Naive thymus-derived CD8-positive, alpha-beta T cell (primary cell): ENCODE results near the gene PRMT5. TPM values are rescaled to one million over a fixed set of nuclear protein-coding genes. Genes with fewer than 3 reads are reported as not detected.
A peak's percentile ranks its signal among the peaks of the same experiment; 100 is the strongest.

Experiments
- ATAC-seq, 2 donors: fragments of 150-1000 bp; cut with Tn5 transposase in 1 of 2; sonication (Bioruptor Pico), chemical (Tn5 transposase) in 1 of 2; 1 replicate in 1 of 2; 2 replicates in 1 of 2; pipeline ENCODE4 v1.10.0; 2021; ENCODE audit warnings: mild to moderate bottlenecking in 2 of 2, moderate library complexity in 2 of 2
- POLR2A ChIA-PET: fragments of 350-600 bp; sonication (Branson Sonifier 250); formaldehyde crosslinking; loops from one replicate; lab custom pipeline; 2021; ENCODE audit warnings: antibody characterized with exemption; lab: Charles Lee
- DNase-seq, 10 donors: peaks; one replicate each; pipeline versions ENCODE4 v3.0.0 to v3.0.0-alpha.2; 2020 to 2022
- H3K27ac Mint-ChIP-seq, 10 donors: one replicate each; pipeline ENCODE4 v1.8.0; 2020 to 2022; ENCODE audit warnings: mild to moderate bottlenecking in 10 of 10, mixed read lengths in 10 of 10, moderate library complexity in 4 of 10, inconsistent platforms in 1 of 10
- H3K27me3 Mint-ChIP-seq, 5 donors: one replicate each; pipeline ENCODE4 v1.8.0; 2021 to 2022; ENCODE audit warnings: mixed read lengths in 5 of 5
- H3K36me3 Mint-ChIP-seq, 3 donors: one replicate each; pipeline ENCODE4 v1.8.0; 2020 to 2022; ENCODE audit warnings: mixed read lengths in 3 of 3, mild to moderate bottlenecking in 2 of 3, inconsistent platforms in 1 of 3
- H3K4me1 Mint-ChIP-seq, 4 donors: one replicate each; pipeline ENCODE4 v1.8.0; 2021 to 2022; ENCODE audit warnings: mixed read lengths in 4 of 4
- H3K4me3 Mint-ChIP-seq, 10 donors: one replicate each; pipeline ENCODE4 v1.8.0; 2020 to 2022; ENCODE audit warnings: mild to moderate bottlenecking in 10 of 10, mixed read lengths in 10 of 10, moderate library complexity in 6 of 10, inconsistent platforms in 1 of 10
- H3K9me3 Mint-ChIP-seq, 9 donors: one replicate each; pipeline ENCODE4 v1.8.0; 2020 to 2022; ENCODE audit warnings: mixed read lengths in 9 of 9, mild to moderate bottlenecking in 3 of 9, inconsistent platforms in 1 of 9, moderate library complexity in 1 of 9
- polyA plus RNA-seq, 3 donors: library from polyadenylated mRNA; unstranded; fragments of 300-500 nt; fragmentation: Illumina TruSeq; gene quantifications; one replicate each; pipeline ENCODE4 v1.2.3, GENCODE V29; 2021
- total RNA-seq, 8 experiments: library from RNA in 2 of 8; stranded (reverse) in 2 of 8; gene quantifications; one replicate each; pipeline ENCODE4 v1.2.3 and lab custom pipeline; 2021 to 2026

PRMT5 gene
- total RNA-seq (10 to 100 TPM; 37.7 to 38.8 TPM), polyA plus RNA-seq (10 to 100 TPM; 42.4 to 67.3 (median 62.2) TPM), total RNA-seq (lab: John Stamatoyannopoulos, UW) (27.6 to 173 (median 39.8) reads per million in 6 experiments)

DNA sequence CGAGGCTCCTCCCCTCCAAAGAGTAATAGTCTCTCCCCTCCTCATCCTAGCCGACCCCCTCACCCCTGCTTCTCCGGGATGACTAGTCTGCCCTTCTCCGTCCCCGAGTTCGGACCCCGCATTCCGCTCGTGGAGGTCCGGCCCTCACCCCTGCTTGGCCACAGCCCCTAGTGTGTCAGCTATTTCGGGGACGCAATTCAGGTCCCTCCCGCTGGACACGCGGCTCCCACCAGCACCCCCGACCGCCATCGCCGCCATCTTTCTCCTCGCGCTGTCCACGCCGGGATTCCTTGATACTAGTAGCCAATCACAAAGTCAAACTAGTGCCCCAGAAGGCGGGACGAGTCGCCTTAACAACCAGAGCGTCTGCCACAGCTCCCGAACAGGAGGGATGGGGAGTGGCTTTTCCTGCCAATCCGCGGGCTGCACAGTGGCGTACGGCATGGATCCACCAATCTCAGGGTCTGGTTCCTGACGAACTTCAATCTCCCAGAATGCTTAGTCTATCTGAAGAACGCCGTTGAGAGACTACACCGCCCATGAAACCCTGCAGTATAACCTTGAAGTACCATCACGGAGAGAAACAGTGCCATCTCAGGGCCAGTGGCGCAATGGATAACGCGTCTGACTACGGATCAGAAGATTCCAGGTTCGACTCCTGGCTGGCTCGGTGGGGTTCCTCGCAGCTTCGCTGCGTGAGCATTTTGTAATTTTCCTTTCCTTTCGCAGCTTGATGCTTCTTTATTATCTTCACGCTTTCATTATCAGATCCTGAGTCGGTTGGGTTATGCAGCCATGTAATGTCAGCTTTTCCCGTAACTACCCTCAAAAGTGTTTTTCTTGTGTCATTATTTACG lies at the start of gene PRMT5:
Gene PRMT5 (minus strand): TSS at position 273 of the 857 bp plus-strand sequence. CDS start 15 bp downstream, at position 258.
- ATAC-seq (peak; percentile 96), DNase-seq (peak; percentile 89 to 99 (median 98))
- Mint-ChIP-seq H3K4me3 (no peak within 1 kb of the TSS), H3K27me3 (no peaks in the 10 kb centered on the region), H3K27ac (no peak within 1 kb of the TSS), H3K36me3 (peaks cover 0 to 26% (median 10%) of the 10 kb centered on the region in 3 donors), H3K4me1 (peaks cover 7 to 15% (median 11%) of the 10 kb centered on the region in 4 donors), H3K9me3 (no peaks in the 10 kb centered on the region)
- POLR2A ChIA-PET = interaction anchor here (0.6 to 3.7 kb wide), 17 partner anchors 11 to 1205 kb away, joined by 3 to 55 read pairs (median 4); partner anchors contain the start of genes AJUBA, HAUS4, LRP10 and PABPN1

DNA sequence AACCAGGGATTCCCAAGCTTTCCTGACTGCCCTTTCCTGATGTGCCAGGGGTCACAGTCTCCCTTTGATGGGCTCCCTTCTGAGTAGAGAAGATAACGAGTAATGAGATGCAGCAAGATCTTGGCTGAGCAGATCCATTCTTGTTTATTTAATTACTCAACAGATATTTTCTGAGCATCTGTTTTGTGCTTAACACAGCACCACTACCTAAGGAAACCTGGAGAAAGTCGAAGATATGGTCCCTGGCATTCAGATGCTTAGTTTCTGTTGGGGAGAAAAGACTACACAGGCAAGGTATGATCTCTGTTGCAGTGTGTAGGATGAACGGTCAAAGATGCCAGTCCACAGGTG lies 49.3 kb upstream of the PRMT5 start:
- DNase-seq (no peak), ATAC-seq (no peak)
- POLR2A ChIA-PET = no interaction called here
- Mint-ChIP-seq H3K27me3 (peaks cover 0 to 6% (median 0%) of the 10 kb centered on the region in 5 donors), H3K27ac (peak overlapping the region in 2 of 10 donors; percentile 1 to 28), H3K9me3 (no peaks in the 10 kb centered on the region), H3K36me3 (no peaks in the 10 kb centered on the region), H3K4me1 (peaks cover 3 to 9% (median 6%) of the 10 kb centered on the region in 4 donors), H3K4me3 (no peak overlapping the region)

DNA sequence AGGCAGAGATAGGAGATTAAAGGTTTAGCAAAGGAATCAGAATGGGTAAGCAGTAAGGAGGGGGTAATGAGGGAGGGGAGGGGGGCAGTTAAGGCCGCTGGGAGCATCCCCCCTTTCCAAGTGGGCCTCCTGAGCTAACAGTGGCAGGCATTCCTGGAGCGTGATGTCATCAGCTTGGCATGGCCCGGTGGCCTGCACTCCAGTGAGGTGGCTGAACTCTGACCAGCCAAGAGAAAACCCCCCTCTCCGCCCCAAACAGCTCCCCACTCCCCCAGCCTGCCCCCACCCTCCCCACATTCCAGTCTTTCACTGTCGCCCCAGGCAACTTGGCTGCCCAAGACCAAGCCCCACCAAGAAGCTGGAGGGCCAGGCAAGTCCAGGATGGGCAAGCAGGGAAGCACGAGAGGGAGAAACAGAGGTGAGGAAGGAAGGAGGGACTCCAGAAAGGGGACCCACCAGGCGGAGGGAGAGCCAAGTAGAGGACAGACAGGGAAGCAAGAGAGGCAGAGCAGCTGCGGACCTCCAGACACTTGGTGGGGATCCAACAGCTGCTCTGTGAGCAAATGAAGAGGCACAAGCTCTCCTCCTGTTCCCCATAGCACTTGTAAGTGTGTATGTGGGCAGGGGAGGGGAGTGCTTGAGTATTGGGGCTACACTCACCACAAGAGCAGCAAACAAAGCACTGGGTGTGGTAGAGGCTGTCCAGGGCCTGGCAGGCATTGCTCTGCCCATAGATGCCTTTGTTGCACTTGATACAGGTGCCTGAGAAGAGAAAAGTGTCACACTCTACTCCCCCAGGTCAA lies 48.7 kb upstream of the PRMT5 start:
- H3K27me3 Mint-ChIP-seq = peaks cover 0 to 6% (median 0%) of the 10 kb centered on the region in 5 donors
- H3K9me3 Mint-ChIP-seq = no peaks in the 10 kb centered on the region
- H3K27ac Mint-ChIP-seq = peak overlapping the region in 4 of 10 donors; percentile 1 to 28 (median 16)
- DNase-seq = no peak
- ATAC-seq = no peak
- POLR2A ChIA-PET = interaction anchor here (1.1 kb wide), 1 partner anchor 84 kb away, joined by 3 read pairs; no protein-coding TSS in a partner anchor
- peaks cover 3 to 9% (median 6%) of the 10 kb centered on the region in 4 donors for H3K4me1 Mint-ChIP-seq
- H3K36me3 Mint-ChIP-seq = no peaks in the 10 kb centered on the region
- H3K4me3 Mint-ChIP-seq = no peak overlapping the region

DNA sequence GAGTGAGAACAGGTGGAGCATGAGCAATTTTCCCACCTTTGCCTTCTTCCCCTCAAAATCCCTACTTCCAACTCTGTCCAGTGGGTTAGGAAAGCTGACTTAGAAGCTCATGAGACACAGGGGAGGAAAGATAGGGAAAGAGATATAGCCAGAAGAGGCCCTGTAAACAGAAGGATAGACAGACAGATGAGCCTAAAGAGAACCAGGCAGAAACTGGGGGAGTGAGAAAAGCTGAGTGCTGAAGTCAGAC lies 48.2 kb upstream of the PRMT5 start:
- POLR2A ChIA-PET = interaction anchor here (1.1 kb wide), 1 partner anchor 84 kb away, joined by 3 read pairs; no protein-coding TSS in a partner anchor
- Mint-ChIP-seq H3K4me1 (peaks cover 3 to 9% (median 6%) of the 10 kb centered on the region in 4 donors), H3K27me3 (peaks cover 0 to 6% (median 0%) of the 10 kb centered on the region in 5 donors), H3K9me3 (no peaks in the 10 kb centered on the region), H3K4me3 (no peak overlapping the region), H3K36me3 (no peaks in the 10 kb centered on the region), H3K27ac (peak overlapping the region in 1 of 10 donors; percentile 12)
- DNase-seq (no peak), ATAC-seq (no peak)

DNA sequence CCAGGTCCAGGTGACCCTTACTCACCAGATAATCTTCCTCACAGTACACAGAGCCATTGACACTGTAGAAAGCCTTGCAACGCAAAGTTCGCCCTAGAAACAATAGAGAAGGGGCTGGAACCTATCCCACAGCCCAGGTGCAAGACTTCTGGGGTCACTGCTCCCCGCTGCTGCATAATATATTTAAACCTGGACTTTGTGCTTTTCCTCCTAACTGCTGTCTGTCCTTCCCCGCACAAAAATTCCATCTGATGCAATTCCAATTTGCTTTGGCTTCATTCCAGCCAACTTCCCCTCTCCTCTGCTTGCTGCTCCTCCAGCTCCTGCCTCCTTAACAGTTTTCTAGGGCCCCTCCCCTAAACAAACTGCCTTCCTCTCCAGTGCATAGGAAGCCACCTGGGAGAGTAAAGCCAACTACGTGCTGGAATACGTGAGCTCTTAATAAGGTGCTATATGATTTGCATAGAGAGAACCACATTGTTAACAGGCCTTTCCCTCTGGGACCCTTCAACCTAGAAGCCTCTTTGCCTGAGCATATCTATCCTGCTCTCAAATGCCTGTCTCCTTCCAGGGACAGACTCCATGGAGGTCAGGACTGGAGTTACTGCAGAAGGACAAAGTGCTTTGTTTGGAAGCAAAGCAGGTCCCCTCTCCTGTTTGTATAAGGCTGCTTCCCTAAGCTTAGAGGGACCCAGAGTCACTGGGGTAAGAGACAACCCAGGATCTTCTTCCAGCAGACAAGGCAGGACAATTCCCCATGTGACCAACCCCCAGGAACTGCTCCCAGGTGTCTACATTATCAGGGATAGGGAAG lies 47.7 kb upstream of the PRMT5 start:
- peak overlapping the region in 3 of 10 donors; percentile 30 to 49 (median 41) for H3K27ac Mint-ChIP-seq
- no peaks in the 10 kb centered on the region for H3K9me3 Mint-ChIP-seq
- no peak for ATAC-seq
- DNase-seq = no peak
- peaks cover 3 to 9% (median 6%) of the 10 kb centered on the region in 4 donors for H3K4me1 Mint-ChIP-seq
- H3K4me3 Mint-ChIP-seq = peak overlapping the region in 1 of 10 donors; percentile 4
- H3K36me3 Mint-ChIP-seq = no peaks in the 10 kb centered on the region
- POLR2A ChIA-PET = interaction anchor here (1.1 to 1.2 kb wide), 2 partner anchors 30 to 85 kb away, joined by 3 read pairs; no protein-coding TSS in a partner anchor
- peaks cover 0 to 6% (median 0%) of the 10 kb centered on the region in 5 donors for H3K27me3 Mint-ChIP-seq

- peaks cover 0 to 2% (median 0%) of the 10 kb centered on the region in 5 donors for H3K27me3 Mint-ChIP-seq
- DNase-seq (no peak), ATAC-seq (no peak)
- H3K27ac Mint-ChIP-seq = no peak overlapping the region
- H3K4me1 Mint-ChIP-seq = no peaks in the 10 kb centered on the region
- H3K4me3 Mint-ChIP-seq = no peak overlapping the region
- no peaks in the 10 kb centered on the region for H3K9me3 Mint-ChIP-seq
- no peaks in the 10 kb centered on the region for H3K36me3 Mint-ChIP-seq
- POLR2A ChIA-PET = interaction anchor here (0.7 to 0.9 kb wide), 2 partner anchors 8 to 175 kb away, joined by 3 to 4 read pairs; partner anchors contain the start of gene AJUBA
These were observed 45.5 kb upstream of the PRMT5 start for GRCh38 chr14:22974530-22975313.

DNA sequence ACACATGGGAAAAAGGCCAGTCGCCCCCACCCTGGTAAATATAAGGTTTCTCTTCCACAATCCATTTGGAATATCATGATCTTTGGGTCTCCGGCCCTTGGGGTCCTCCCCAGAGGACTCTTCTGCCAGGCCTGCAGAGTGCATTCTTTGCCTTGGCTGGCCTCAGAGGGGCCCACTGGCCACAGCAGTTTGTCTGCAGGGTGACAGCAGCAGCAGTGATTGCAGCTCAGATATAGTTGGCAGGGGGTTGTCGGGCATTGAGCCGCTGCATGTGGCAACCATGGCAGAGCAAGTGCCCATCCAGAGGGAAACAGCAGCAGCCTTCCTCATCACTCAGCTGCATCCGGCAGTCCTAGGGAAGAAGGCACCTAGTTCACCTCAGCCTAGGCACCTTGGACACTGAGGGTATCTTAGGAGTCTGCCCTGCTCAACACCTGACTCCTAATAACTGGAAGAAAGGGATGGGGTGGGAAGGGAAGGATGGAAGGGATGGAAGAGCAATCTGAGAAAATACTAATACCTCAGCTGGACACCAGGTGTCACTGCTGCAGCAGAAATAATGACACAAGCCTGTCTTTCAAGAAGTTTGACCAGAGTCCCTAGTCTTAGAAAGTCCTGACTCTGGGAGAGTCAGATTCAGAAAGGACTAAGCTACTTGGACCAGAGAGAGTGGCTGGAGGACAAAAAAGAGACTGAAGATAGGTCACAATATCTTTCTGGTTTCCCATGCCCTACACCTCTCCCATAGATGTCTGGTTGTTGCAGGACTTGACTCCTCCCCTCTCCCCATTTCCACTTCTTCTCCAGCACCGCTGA lies 44.2 kb upstream of the PRMT5 start:
- H3K27ac Mint-ChIP-seq = peak overlapping the region in 1 of 10 donors; percentile 78
- H3K9me3 Mint-ChIP-seq = no peaks in the 10 kb centered on the region
- no peaks in the 10 kb centered on the region for H3K36me3 Mint-ChIP-seq
- peak in 1 of 2 donors; percentile 56 for ATAC-seq
- POLR2A ChIA-PET = interaction anchor here (1.6 to 2.5 kb wide), 3 partner anchors 9 to 84 kb away, joined by 5 to 12 read pairs (median 7); partner anchors contain the start of genes AJUBA and CDH24
- peaks cover 0 to 2% (median 0%) of the 10 kb centered on the region in 5 donors for H3K27me3 Mint-ChIP-seq
- H3K4me1 Mint-ChIP-seq = no peaks in the 10 kb centered on the region
- no peak overlapping the region for H3K4me3 Mint-ChIP-seq
- peak in 6 of 10 donors; percentile 23 to 54 (median 46) for DNase-seq

DNA sequence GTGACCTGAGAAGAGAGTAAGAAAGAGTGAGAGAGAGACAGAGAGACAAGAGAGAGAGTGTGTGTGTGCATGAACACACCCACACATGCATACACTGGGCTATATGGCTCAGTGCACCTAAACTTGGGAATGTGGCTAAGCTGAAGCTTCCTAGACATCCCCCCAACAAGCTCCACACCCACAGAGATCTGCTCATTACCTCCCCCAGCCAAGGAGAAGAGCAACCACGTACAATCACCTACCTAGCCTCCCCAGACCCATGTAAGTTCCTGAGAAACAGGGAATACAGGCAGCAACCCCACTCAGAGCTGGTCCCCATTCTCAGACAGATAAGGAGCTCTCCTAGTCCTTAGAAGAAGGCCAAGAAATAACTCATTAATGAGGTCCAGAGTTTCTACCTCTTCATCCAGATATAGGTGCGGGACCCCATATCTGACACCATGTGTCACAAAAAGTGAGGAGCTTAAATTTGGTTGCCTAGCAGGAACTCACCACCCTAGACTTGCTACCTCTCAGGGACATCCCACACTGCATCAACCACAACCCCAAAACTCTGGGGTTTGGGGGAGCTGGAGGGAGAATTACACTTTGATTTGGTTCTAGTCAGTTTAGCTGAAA lies 43.2 kb upstream of the PRMT5 start:
- H3K27me3 Mint-ChIP-seq = peaks cover 0 to 2% (median 0%) of the 10 kb centered on the region in 5 donors
- no peak overlapping the region for H3K4me3 Mint-ChIP-seq
- POLR2A ChIA-PET = interaction anchor here (0.6 to 2.5 kb wide), 6 partner anchors 10 to 118 kb away, joined by 3 to 12 read pairs (median 4); partner anchors contain the start of genes AJUBA and CDH24
- no peak for ATAC-seq
- H3K27ac Mint-ChIP-seq = no peak overlapping the region
- no peaks in the 10 kb centered on the region for H3K4me1 Mint-ChIP-seq
- DNase-seq = no peak
- H3K36me3 Mint-ChIP-seq = no peaks in the 10 kb centered on the region
- H3K9me3 Mint-ChIP-seq = no peaks in the 10 kb centered on the region

- POLR2A ChIA-PET = interaction anchor here (0.7 kb wide), 1 partner anchor 213 kb away, joined by 7 read pairs; no protein-coding TSS in a partner anchor
- no peaks in the 10 kb centered on the region for H3K36me3 Mint-ChIP-seq
These were observed 42.0 kb upstream of the PRMT5 start for GRCh38 chr14:22971152-22971551.

DNA sequence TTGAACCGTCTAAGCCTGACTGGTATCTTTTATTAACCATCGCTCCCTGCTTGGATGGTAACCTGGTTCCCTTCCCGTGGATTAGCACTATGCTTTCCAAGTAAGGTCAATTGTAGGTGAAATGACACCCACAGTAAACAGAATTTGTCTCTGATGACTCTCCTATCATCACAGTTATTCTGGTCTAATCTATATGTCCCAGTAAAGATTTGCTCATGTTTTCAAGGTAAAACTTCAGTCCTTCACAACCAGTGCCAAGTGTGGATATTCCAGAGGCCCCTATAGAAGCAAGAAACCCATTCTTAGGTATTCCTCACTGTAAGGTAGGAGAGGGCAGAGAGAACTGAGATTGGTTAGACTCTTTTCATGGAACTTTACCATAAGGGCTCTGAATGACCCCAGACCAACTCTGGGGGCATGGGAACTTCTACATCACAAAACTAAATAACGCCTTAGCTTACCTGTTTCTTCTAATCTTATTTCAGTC lies 37.6 kb upstream of the PRMT5 start:
- no peaks in the 10 kb centered on the region for H3K9me3 Mint-ChIP-seq
- no peak for ATAC-seq
- no peak overlapping the region for H3K4me3 Mint-ChIP-seq
- no peaks in the 10 kb centered on the region for H3K4me1 Mint-ChIP-seq
- no peak overlapping the region for H3K27ac Mint-ChIP-seq
- POLR2A ChIA-PET = no interaction called here
- H3K27me3 Mint-ChIP-seq = peaks cover 0 to 2% (median 0%) of the 10 kb centered on the region in 5 donors
- no peak for DNase-seq
- H3K36me3 Mint-ChIP-seq = no peaks in the 10 kb centered on the region

More at GRCh38 chr14:22971152-22971551, 42.0 kb upstream of the PRMT5 start:
- Mint-ChIP-seq H3K27me3 (peaks cover 0 to 2% (median 0%) of the 10 kb centered on the region in 5 donors), H3K9me3 (no peaks in the 10 kb centered on the region), H3K4me1 (no peaks in the 10 kb centered on the region), H3K4me3 (no peak overlapping the region), H3K27ac (no peak overlapping the region)
- ATAC-seq (no peak), DNase-seq (no peak)
